Natural killer cell treated with Interleukin-12 subunit alpha and Interleukin-12 subunit beta and Interleukin-15 and Interleukin-18, amount 100 ng/mL, for 72 hours (primary cell): Measurements from ENCODE around the gene EPG5. TPM values are rescaled to one million over a fixed set of nuclear protein-coding genes. Genes with fewer than 3 reads are reported as not detected.
"Not testable (repeated sequence)": the region's sequence is repeated elsewhere in the genome, so short reads cannot be mapped to it uniquely, and the experiment has no call there.

Source experiments
- ATAC-seq, 2 donors: fragments of 150-1000 bp; cut with Tn5 transposase in 1 of 2; sonication (Bioruptor Pico), chemical (Tn5 transposase) in 1 of 2; 2 replicates each; pipeline ENCODE4 v1.10.0; 2021
- DNase-seq: peaks from one replicate; pipeline ENCODE4 v3.0.0; 2022; ENCODE audit warnings: low spot score
- H3K27ac Mint-ChIP-seq, 2 donors: 1 replicate in 1 of 2; 2 replicates in 1 of 2; pipeline ENCODE4 v1.8.0; 2022; ENCODE audit warnings: mixed read lengths in 2 of 2, mild to moderate bottlenecking in 1 of 2, moderate library complexity in 1 of 2
- H3K27me3 Mint-ChIP-seq, 2 donors: 1 replicate in 1 of 2; 2 replicates in 1 of 2; pipeline ENCODE4 v1.8.0; 2022; ENCODE audit warnings: mixed read lengths in 2 of 2
- H3K36me3 Mint-ChIP-seq: one replicate; pipeline ENCODE4 v1.8.0; 2022; ENCODE audit warnings: mixed read lengths
- H3K4me1 Mint-ChIP-seq, 2 donors: 1 replicate in 1 of 2; 2 replicates in 1 of 2; pipeline ENCODE4 v1.8.0; 2022; ENCODE audit warnings: low read depth in 2 of 2, mixed read lengths in 2 of 2, mild to moderate bottlenecking in 1 of 2
- H3K4me3 Mint-ChIP-seq: one replicate; pipeline ENCODE4 v1.8.0; 2022; ENCODE audit warnings: mixed read lengths
- H3K9me3 Mint-ChIP-seq: 2 replicates; pipeline ENCODE4 v1.8.0; 2022; ENCODE audit warnings: mixed read lengths
- total RNA-seq, 2 donors: library from RNA; stranded (reverse); gene quantifications; one replicate each; pipeline ENCODE4 v1.2.3, GENCODE V29; 2022

EPG5 gene
- total RNA-seq, 2 donors from 2014 or later = 38.8 to 48.9 TPM

DNA sequence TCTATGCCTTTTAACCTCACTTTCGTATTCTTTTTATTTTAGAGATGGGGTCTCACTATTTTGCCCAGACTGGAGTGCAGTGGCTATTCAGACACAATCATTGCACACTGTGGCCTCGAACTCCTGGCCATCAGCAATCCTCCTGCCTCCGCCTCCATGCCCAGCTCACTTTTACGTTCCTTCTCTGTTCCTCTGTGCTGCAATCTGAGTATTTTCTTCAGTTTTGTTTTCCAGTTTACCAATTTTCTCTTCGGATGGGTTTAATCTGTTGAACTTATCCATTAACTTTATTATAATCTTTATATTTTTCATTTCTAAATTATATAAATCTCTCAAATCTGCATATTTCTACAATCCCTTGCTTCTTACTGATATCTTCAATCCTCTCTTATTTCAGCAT is 103.0 kb downstream of the EPG5 start:
- H3K36me3 Mint-ChIP-seq = peaks cover 77% of the 10 kb centered on the region
- peak overlapping the region; percentile 42 for H3K4me3 Mint-ChIP-seq
- ATAC-seq = no peak
- peaks cover 16 to 36% of the 10 kb centered on the region in 2 donors for H3K4me1 Mint-ChIP-seq
- peaks cover 5% of the 10 kb centered on the region for H3K9me3 Mint-ChIP-seq
- peak overlapping the region; percentile 70 to 71 for H3K27ac Mint-ChIP-seq
- DNase-seq = no peak
- no peaks in the 10 kb centered on the region for H3K27me3 Mint-ChIP-seq

DNA sequence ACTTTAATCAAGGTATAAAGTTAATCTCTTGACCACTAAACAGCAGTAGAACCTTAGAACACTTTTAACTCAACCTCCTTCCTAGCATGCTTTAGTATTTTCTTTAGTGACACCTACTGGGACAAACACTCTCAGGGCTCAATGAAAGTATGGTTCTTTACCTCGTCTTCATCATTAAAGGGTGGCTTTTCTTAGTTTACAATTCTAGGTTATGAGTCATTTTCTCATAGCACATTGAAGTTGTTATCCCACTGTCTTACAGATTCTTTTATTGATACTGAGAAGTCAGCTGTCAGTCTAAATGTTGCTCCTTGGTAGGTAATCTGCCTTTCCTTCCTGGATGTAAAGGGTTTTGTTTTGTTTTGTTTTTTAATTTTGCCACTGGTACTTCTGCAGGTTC is 103.7 kb downstream of the EPG5 start:
- H3K36me3 Mint-ChIP-seq = peaks cover 78% of the 10 kb centered on the region
- peaks cover 16 to 36% of the 10 kb centered on the region in 2 donors for H3K4me1 Mint-ChIP-seq
- H3K27me3 Mint-ChIP-seq = no peaks in the 10 kb centered on the region
- peak overlapping the region; percentile 37 for H3K4me3 Mint-ChIP-seq
- peak overlapping the region; percentile 70 to 71 for H3K27ac Mint-ChIP-seq
- DNase-seq (no peak), ATAC-seq (peak; percentile 61 to 75)
- H3K9me3 Mint-ChIP-seq = peaks cover 5% of the 10 kb centered on the region

DNA sequence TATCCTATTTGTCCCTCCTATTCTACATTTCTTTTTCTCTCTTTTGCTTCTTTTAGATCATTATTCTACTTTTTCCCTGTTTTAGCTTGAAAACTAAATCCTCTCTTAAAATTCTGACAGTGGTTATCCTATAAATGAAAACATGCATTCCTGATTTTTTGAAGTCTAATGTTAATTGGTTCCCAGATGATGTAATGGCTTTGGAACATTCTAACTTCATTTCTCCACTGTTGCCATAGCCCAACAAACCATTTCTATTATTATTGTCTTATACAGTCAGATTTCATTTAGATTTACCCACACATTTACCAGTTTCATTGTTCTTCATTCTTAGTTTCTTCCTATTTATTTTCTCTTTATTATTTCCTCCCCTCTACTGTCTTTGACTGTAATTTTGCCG is 105.2 kb downstream of the EPG5 start:
- peak overlapping the region in 1 of 2 donors; percentile 71 for H3K27ac Mint-ChIP-seq
- no peak for ATAC-seq
- no peaks in the 10 kb centered on the region for H3K27me3 Mint-ChIP-seq
- peaks cover 5% of the 10 kb centered on the region for H3K9me3 Mint-ChIP-seq
- H3K36me3 Mint-ChIP-seq = peaks cover 72% of the 10 kb centered on the region
- DNase-seq = no peak
- no peak overlapping the region for H3K4me3 Mint-ChIP-seq
- H3K4me1 Mint-ChIP-seq = peaks cover 16 to 36% of the 10 kb centered on the region in 2 donors

DNA sequence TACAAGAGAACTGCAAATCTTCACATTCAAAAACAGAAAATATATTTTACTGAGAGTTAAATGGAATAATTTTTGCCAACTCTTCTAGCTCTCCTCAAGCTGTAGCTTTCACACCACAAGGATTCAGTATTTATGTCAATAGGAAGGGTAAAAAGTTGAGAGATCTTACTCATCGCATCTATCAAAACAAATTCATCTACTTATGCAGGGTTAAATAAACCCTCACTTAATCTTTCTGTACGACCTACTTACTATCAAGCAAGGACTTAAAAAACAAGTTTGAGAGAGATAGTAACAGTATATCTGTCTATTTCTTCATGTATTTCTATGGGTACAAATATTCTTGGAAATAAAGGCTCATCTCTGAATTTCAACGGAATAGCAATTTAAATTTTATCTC is 106.2 kb downstream of the EPG5 start:
- Mint-ChIP-seq H3K27ac (peak overlapping the region in 1 of 2 donors; percentile 10), H3K4me3 (no peak overlapping the region)
- DNase-seq = no peak

DNA sequence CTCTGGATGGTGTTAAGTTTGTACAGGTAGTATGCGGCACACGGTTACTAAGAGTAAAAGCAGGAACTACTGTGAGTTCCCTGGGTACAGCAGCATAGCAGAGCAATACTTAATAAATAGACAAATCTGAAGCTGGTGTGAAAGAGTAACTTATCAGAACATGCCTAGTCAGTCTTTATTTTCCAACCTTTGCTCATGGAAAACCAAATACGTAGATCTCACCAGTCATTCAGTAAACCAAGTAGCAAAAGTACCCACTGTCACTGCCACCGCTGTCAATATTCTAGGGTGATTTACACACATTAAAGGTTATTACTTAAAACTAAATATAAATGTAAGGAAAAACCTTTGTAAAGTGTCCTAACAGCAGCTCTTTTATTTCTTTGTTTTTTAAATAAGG is 106.6 kb downstream of the EPG5 start:
- ATAC-seq (no peak), DNase-seq (no peak)
- Mint-ChIP-seq H3K36me3 (peaks cover 71% of the 10 kb centered on the region), H3K4me1 (peaks cover 16 to 26% of the 10 kb centered on the region in 2 donors), H3K27ac (peak overlapping the region in 1 of 2 donors; percentile 10), H3K27me3 (no peaks in the 10 kb centered on the region), H3K9me3 (peaks cover 5% of the 10 kb centered on the region), H3K4me3 (no peak overlapping the region)

More for the DNA sequence above, 106.2 kb downstream of the EPG5 start:
- no peak for ATAC-seq
- peaks cover 5% of the 10 kb centered on the region for H3K9me3 Mint-ChIP-seq
- H3K4me1 Mint-ChIP-seq = peaks cover 16 to 29% of the 10 kb centered on the region in 2 donors
- no peaks in the 10 kb centered on the region for H3K27me3 Mint-ChIP-seq
- H3K36me3 Mint-ChIP-seq = peaks cover 70% of the 10 kb centered on the region

DNA sequence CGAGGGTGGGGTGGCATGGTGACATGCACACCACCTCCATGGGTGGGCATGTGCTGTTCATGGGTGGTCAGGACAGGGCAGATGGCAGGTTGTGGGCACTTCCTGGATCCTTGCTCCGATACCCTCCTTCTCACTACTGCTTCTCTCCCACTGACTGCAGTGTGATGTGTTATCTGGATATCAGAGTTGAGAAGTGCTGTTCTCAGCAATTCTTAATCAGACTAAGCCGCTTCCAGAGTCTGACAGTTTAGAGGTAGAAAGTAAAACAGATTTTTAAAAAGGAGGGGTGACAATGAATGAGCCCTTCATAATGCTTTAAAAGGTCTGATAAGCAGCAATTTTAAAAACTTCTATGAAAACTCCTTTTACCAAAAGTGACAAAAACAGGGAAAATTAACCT is 107.8 kb downstream of the EPG5 start:
- Mint-ChIP-seq H3K27ac (peak overlapping the region in 1 of 2 donors; percentile 10), H3K27me3 (no peaks in the 10 kb centered on the region), H3K4me1 (peaks cover 13 to 15% of the 10 kb centered on the region in 2 donors), H3K4me3 (no peak overlapping the region), H3K9me3 (peaks cover 5% of the 10 kb centered on the region), H3K36me3 (peaks cover 62% of the 10 kb centered on the region)
- DNase-seq = no peak
- ATAC-seq = no peak

DNA sequence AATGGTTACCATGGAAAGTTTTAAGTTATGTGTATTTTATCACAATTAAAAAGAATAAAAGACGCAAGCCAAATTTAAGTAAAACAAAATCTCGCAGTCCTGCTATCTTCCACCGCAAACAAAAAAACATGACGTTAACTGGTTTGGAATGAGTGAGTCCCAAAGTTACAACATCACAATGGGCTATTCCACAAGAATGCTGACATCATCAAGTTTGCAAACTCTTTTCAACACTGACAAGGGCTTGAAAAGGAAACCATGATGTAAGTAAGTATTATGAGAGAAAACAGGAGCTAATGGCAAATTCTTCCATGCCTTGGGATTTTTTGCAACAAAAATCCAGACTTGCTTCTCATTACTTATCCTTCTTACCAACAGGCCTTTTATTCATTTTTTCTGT is 110.6 kb downstream of the EPG5 start:
- H3K9me3 Mint-ChIP-seq = no peaks in the 10 kb centered on the region
- H3K4me1 Mint-ChIP-seq = peaks cover 0 to 7% of the 10 kb centered on the region in 2 donors
- no peak overlapping the region for H3K4me3 Mint-ChIP-seq
- H3K36me3 Mint-ChIP-seq = peaks cover 43% of the 10 kb centered on the region
- H3K27ac Mint-ChIP-seq = peak overlapping the region in 1 of 2 donors; percentile 33
- H3K27me3 Mint-ChIP-seq = no peaks in the 10 kb centered on the region
- ATAC-seq (no peak), DNase-seq (no peak)

DNA sequence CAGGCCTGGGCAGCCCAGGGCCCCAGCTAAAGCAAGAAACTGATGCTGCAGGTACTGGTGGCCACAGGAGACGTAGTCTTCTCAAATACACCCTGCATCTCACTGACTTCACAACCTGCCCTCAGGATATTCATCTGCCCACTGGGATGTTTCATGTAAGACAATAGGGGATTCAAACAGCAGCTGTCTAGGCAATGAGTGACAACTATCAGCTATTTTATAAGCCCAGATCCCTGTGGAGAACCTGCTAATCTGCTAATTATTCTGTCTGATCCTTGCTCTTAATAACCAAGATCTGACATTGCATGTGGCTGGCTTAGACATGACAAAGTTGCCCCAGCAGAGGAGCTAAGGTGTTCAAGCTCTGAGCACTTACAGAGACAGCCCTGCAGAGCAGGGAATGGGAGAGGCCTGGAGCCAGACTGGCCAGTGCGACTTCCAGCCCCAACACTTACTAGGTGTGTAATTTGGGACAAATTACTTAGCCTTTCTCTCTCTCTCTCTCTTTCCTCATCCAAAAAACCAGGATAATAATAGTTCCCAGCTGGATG is 113.0 kb downstream of the EPG5 start:
- peaks cover 25% of the 10 kb centered on the region for H3K36me3 Mint-ChIP-seq

DNA sequence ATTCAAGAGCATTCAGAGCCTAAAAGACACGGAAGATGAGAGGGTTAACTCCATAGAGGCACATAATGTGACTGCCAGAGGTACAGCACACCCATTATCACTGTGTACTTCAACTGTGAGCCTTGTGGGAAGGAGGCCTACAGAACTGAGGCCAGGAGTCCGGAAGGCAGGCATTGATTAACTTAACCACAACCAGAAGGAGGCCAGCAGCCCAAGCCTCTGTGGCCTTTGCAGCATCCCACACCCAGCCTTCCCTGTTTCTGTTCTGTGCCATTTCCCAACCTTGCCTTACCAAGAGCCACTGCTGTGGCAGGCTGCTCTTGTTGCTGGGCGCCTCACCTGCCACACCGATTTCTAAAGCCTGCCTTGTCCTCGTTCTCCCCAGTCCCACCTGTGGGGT is 114.5 kb downstream of the EPG5 start:
- peak overlapping the region; percentile 40 to 57 for H3K27ac Mint-ChIP-seq
- peaks cover 15 to 19% of the 10 kb centered on the region in 2 donors for H3K4me1 Mint-ChIP-seq
- H3K4me3 Mint-ChIP-seq = no peak overlapping the region
- H3K36me3 Mint-ChIP-seq = peaks cover 19% of the 10 kb centered on the region
- DNase-seq (no peak), ATAC-seq (no peak)
- no peaks in the 10 kb centered on the region for H3K9me3 Mint-ChIP-seq
- no peaks in the 10 kb centered on the region for H3K27me3 Mint-ChIP-seq

More for the DNA sequence above, 113.0 kb downstream of the EPG5 start:
- Mint-ChIP-seq H3K4me3 (no peak overlapping the region), H3K9me3 (no peaks in the 10 kb centered on the region), H3K27me3 (no peaks in the 10 kb centered on the region), H3K4me1 (peaks cover 6 to 12% of the 10 kb centered on the region in 2 donors), H3K27ac (peak overlapping the region; percentile 40 to 57)
- ATAC-seq (no peak), DNase-seq (no peak)

DNA sequence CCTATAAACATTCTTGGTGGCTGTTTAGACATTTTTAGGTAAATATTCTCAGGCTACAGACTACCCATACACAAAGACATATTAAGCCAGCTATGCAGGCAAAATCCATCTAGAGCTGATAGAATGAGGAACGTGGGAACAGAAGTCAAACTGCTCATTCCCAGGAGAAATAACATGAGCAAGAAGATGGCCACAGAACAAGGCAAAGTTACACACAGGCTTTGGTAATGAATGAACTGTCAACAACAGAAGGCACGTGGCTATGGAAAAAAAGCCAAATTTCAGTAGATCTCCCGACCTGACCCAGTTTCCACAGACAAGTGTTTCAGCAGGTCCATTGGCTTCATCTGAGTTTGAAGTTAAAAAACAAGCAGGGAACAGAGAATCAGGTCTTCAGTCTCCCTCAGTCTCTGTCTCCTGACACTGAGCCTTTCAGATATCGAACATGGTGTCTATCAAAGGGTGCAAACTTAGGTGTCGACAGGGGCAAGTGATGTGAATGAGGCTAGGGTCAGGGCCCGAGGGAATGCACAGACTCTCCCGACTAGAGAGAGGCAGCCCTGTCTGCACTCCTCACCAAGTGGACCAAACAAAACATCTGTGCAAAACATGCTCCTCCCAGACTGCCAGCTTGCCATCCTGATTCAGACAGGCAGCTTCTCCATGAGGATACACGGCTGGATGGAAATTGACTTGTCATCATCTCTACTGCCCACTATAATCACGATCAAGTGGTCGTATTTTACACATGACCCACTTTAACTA is 115.8 kb downstream of the EPG5 start:
- Mint-ChIP-seq H3K4me3 (no peak overlapping the region), H3K27me3 (no peaks in the 10 kb centered on the region), H3K27ac (peak overlapping the region in 1 of 2 donors; percentile 8), H3K4me1 (peaks cover 22 to 25% of the 10 kb centered on the region in 2 donors), H3K9me3 (no peaks in the 10 kb centered on the region), H3K36me3 (peaks cover 17% of the 10 kb centered on the region)
- ATAC-seq (no peak), DNase-seq (no peak)

DNA sequence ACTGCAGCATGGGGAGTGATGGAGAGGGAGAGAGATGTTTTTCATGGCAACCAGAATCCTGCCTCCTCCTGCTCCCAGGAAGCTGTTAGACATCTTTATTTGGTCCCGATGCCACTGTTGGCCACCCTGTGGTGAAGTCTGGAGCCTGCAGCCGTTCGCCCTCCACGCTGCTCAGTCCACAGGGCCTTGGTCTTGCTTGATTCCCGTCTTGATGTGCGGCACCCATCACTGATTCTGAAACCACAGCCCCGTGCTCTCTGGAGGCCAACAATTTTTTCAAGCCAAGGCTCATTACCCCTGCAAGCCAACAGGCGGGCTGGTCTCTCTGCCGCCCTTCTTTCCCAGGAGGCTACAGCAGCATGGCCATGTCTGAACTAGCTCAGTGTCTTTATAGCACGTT is 117.1 kb downstream of the EPG5 start:
- Mint-ChIP-seq H3K36me3 (peaks cover 6% of the 10 kb centered on the region), H3K9me3 (no peaks in the 10 kb centered on the region), H3K27me3 (no peaks in the 10 kb centered on the region), H3K4me1 (peaks cover 22 to 25% of the 10 kb centered on the region in 2 donors), H3K4me3 (no peak overlapping the region), H3K27ac (no peak overlapping the region)
- ATAC-seq (peak in 1 of 2 donors; percentile 14), DNase-seq (no peak)

DNA sequence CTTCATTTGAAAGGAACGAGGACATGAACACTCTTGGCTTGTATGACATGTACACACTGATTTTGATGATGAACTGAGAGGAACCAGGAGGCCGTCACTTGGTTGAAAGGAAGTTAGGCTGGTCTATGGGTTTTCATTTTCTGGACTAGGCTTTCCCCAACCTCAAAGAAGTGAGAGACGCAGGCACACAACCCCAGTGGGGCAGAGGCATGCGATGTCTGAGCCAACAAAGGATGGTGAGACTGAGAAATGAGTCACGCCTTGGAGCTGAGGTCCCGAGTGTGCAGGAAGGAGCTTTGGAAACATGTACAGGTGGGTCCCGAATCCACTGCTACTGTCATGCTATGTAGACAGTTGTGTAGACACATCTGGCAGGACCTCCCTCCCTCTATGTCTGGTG is 117.6 kb downstream of the EPG5 start:
- H3K27me3 Mint-ChIP-seq = no peaks in the 10 kb centered on the region
- ATAC-seq (peak; percentile 28 to 46), DNase-seq (no peak)
- peaks cover 22 to 27% of the 10 kb centered on the region in 2 donors for H3K4me1 Mint-ChIP-seq
- H3K4me3 Mint-ChIP-seq = no peak overlapping the region
- no peaks in the 10 kb centered on the region for H3K9me3 Mint-ChIP-seq
- peaks cover 6% of the 10 kb centered on the region for H3K36me3 Mint-ChIP-seq
- H3K27ac Mint-ChIP-seq = peak overlapping the region in 1 of 2 donors; percentile 79

DNA sequence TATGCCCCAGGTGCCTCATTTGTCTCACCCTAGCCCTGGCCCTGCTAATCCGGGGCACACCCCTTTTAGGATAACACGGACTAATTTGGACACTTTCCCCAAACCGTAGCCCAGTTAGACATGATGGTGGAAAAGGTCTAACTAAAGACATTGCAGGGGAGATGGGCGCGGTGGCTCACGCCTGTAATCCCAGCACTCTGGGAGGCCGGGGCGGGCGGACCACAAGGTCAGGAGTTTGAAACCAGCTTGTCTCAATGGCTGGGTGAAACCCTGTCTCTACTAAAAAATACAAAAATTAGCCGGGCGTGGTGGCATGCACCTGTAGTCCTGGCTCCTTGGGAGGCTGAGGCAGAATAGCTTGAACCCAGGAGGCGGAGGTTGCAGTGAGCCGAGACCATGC is 118.5 kb downstream of the EPG5 start:
- not testable (repeated sequence) for DNase-seq, H3K36me3 Mint-ChIP-seq, H3K27me3 Mint-ChIP-seq, H3K4me3 Mint-ChIP-seq, H3K9me3 Mint-ChIP-seq, ATAC-seq
- Mint-ChIP-seq H3K4me1 (peaks cover 22 to 27% of the 10 kb centered on the region in 2 donors), H3K27ac (peak overlapping the region in 1 of 2 donors; percentile 79)

DNA sequence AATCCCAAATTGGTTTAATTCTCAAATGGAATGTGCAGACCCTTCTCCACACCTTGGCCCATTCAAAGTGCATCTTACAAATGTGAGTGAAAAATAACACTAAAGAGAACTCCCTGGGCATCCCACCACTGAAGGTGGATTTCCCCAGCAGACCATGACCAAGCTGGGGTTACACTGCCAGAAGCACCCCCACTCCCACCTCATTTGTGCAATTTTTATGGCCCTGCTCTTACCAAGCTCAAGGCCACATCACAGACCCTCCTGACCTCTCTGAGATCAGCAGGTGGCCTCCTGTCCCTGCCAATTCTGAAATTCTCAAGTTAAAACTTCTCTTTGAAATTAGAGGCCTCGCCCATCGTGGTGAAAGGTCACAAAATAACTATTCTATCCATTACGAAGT is 120.0 kb downstream of the EPG5 start:
- Mint-ChIP-seq H3K4me1 (peaks cover 22 to 24% of the 10 kb centered on the region in 2 donors), H3K27me3 (no peaks in the 10 kb centered on the region), H3K36me3 (no peaks in the 10 kb centered on the region), H3K9me3 (no peaks in the 10 kb centered on the region), H3K4me3 (no peak overlapping the region), H3K27ac (peak overlapping the region; percentile 10 to 79)
- ATAC-seq = no peak
- DNase-seq = no peak
